Measurements from ENCODE around the gene TCF7L1. TPM values are rescaled to one million over a fixed set of nuclear protein-coding genes. Genes with fewer than 3 reads are reported as not detected.

Gene TCF7L1
- total and polyA plus RNA-seq, 2 of the 13 experiments (the other 11 are each of a cell fraction or from before 2014, with no cell fraction given) = 0.04 to 0.15 TPM

- TF ChIP-seq ZFP1 (CRISPR knock-in tag; IDR thresholded peaks at IDR 0.05) (no peak; the same call in 1 of the 2 replicates), ZNF10 (CRISPR knock-in tag; IDR thresholded peaks at IDR 0.05; ENCODE audit: borderline replicate concordance, low read depth) (no peak), CHCHD3 (CRISPR knock-in tag; IDR thresholded peaks at IDR 0.05) (no peak), SATB2 (CRISPR knock-in tag; IDR thresholded peaks at IDR 0.05) (peak; percentile 27; the same call in 1 of the 2 replicates), SOX5 (CRISPR knock-in tag; IDR thresholded peaks at IDR 0.05; ENCODE audit: borderline replicate concordance) (peak; percentile 96), WIZ (CRISPR knock-in tag; IDR thresholded peaks at IDR 0.05) (no peak), CREB3 (CRISPR knock-in tag; IDR thresholded peaks at IDR 0.05) (0 out of 2 replicates have a peak, but pooled peaks have one; percentile 13), PHF21A (CRISPR knock-in tag; IDR thresholded peaks at IDR 0.05) (peak; percentile 92), ZSCAN31 (CRISPR knock-in tag; IDR thresholded peaks at IDR 0.05; ENCODE audit: low read depth) (0 out of 2 replicates have a peak, but pooled peaks have one; percentile 7), ZNF558 (CRISPR knock-in tag; IDR thresholded peaks at IDR 0.05; ENCODE audit: borderline replicate concordance) (no peak; the same call in 1 of the 2 replicates), ZXDC (CRISPR knock-in tag; IDR thresholded peaks at IDR 0.05) (no peak), ZNF577 (CRISPR knock-in tag; IDR thresholded peaks at IDR 0.05; ENCODE audit: borderline replicate concordance, low read depth) (no peak), ZNF281 (CRISPR knock-in tag; IDR thresholded peaks at IDR 0.05; ENCODE audit: borderline replicate concordance) (no peak), KAT2B (IDR thresholded peaks at IDR 0.05; ENCODE audit: borderline replicate concordance, low read depth, low read length) (no peak), IKZF5 (CRISPR knock-in tag; IDR thresholded peaks at IDR 0.05) (peak; percentile 51), RARA (CRISPR knock-in tag; IDR thresholded peaks at IDR 0.05) (peak; percentile 96), SALL1 (CRISPR knock-in tag; IDR thresholded peaks at IDR 0.05) (peak; percentile 88), SETDB1 (CRISPR knock-in tag; IDR thresholded peaks at IDR 0.05; ENCODE audit: borderline replicate concordance) (no peak), ZNF333 (CRISPR knock-in tag; IDR thresholded peaks at IDR 0.05; ENCODE audit: borderline replicate concordance) (no peak)
Observed at GRCh38 chr2:85324639-85325465, 191.7 kb downstream of the TCF7L1 start (continued).

All from HepG2 (cell line).